Inferior parietal cortex (tissue), 1 donor: ENCODE data around the gene PGM1.

Source experiments
- DNase-seq: peaks from one replicate; pipeline ENCODE4 v3.0.0-alpha.2; 2016; ENCODE audit errors: extremely low spot score

The PGM1 gene

GRCh38 chr1:63601061-63601460 lies 7.8 kb downstream of the PGM1 start:
- no peak for DNase-seq

GRCh38 chr1:63601463-63601862 lies 8.3 kb downstream of the PGM1 start:
- no peak for DNase-seq

- DNase-seq = no peak
These were observed 8.7 kb downstream of the PGM1 start for GRCh38 chr1:63601912-63602311.

- no peak for DNase-seq
These were observed 9.4 kb downstream of the PGM1 start for GRCh38 chr1:63602629-63603028.

- no peak for DNase-seq
These were observed 10.6 kb downstream of the PGM1 start for GRCh38 chr1:63603810-63604209.

- DNase-seq = no peak
These were observed 14.1 kb downstream of the PGM1 start for GRCh38 chr1:63607322-63607721.

- DNase-seq = no peak
These were observed 18.0 kb downstream of the PGM1 start for GRCh38 chr1:63611231-63611630.

- no peak for DNase-seq
These were observed 19.4 kb downstream of the PGM1 start for GRCh38 chr1:63612564-63612963.

- DNase-seq = no peak
These were observed 19.8 kb downstream of the PGM1 start for GRCh38 chr1:63612971-63613370.

GRCh38 chr1:63615768-63616420 lies 22.7 kb downstream of the PGM1 start:
- peak; percentile 97 for DNase-seq

- no peak for DNase-seq
These were observed 24.2 kb downstream of the PGM1 start for GRCh38 chr1:63617450-63617849.

GRCh38 chr1:63618011-63618410 lies 24.8 kb downstream of the PGM1 start:
- DNase-seq = no peak

GRCh38 chr1:63619558-63619957 lies 26.3 kb downstream of the PGM1 start:
- DNase-seq = no peak

GRCh38 chr1:63620671-63621070 lies 27.5 kb downstream of the PGM1 start:
- DNase-seq = no peak

- no peak for DNase-seq
These were observed 27.9 kb downstream of the PGM1 start for GRCh38 chr1:63621075-63621474.

GRCh38 chr1:63621698-63622097 lies 28.5 kb downstream of the PGM1 start:
- DNase-seq = no peak

- no peak for DNase-seq
These were observed 29.8 kb downstream of the PGM1 start for GRCh38 chr1:63622849-63623566.

- no peak for DNase-seq
These were observed 30.7 kb downstream of the PGM1 start for GRCh38 chr1:63623952-63624351.

GRCh38 chr1:63624911-63625310 lies 31.7 kb downstream of the PGM1 start:
- DNase-seq = no peak

- no peak for DNase-seq
These were observed 33.0 kb downstream of the PGM1 start for GRCh38 chr1:63626222-63626621.

- no peak for DNase-seq
These were observed 35.4 kb downstream of the PGM1 start for GRCh38 chr1:63628607-63629006.

GRCh38 chr1:63630238-63630637 lies 37.0 kb downstream of the PGM1 start:
- DNase-seq = no peak

- no peak for DNase-seq
These were observed 37.5 kb downstream of the PGM1 start for GRCh38 chr1:63630666-63631065.

GRCh38 chr1:63632110-63632509 lies 38.9 kb downstream of the PGM1 start:
- no peak for DNase-seq
